ENCODE data around the gene F2R.
"Not testable (repeated sequence)": the region's sequence is repeated elsewhere in the genome, so short reads cannot be mapped to it uniquely, and the experiment has no call there.

The F2R gene

GRCh38 chr5:76762484-76762883 lies 46.6 kb downstream of the F2R start:
- DNase-seq (ENCODE audit: low read depth), result no peak
- TF ChIP-seq CTCF (IDR thresholded peaks at IDR 0.05; ENCODE audit: low read depth, low read length, missing control alignments), result no peak
- in situ Hi-C loops (cut with HindIII; ENCODE audit: low sequenced_read_pairs), result no loop called here
- no peak overlapping the region for H3K4me3 ChIP-seq (ENCODE audit: low read depth, low read length)

GRCh38 chr5:76763136-76763535 lies 47.2 kb downstream of the F2R start:
- no peak for TF ChIP-seq CTCF (IDR thresholded peaks at IDR 0.05; ENCODE audit: low read depth, low read length, missing control alignments)
- in situ Hi-C loops (cut with HindIII; ENCODE audit: low sequenced_read_pairs), result no loop called here
- DNase-seq (ENCODE audit: low read depth), result no peak
- H3K4me3 ChIP-seq (ENCODE audit: low read depth, low read length), result no peak overlapping the region

GRCh38 chr5:76764374-76764773 lies 48.4 kb downstream of the F2R start:
- no peak for TF ChIP-seq CTCF (IDR thresholded peaks at IDR 0.05; ENCODE audit: low read depth, low read length, missing control alignments)
- no peak for DNase-seq (ENCODE audit: low read depth)
- in situ Hi-C loops (cut with HindIII; ENCODE audit: low sequenced_read_pairs), result no loop called here
- H3K4me3 ChIP-seq (ENCODE audit: low read depth, low read length), result no peak overlapping the region

- peak; percentile 37 for DNase-seq (ENCODE audit: low read depth)
Observed at GRCh38 chr5:76765249-76765648, 49.3 kb downstream of the F2R start.

GRCh38 chr5:76766746-76767145 lies 50.8 kb downstream of the F2R start:
- in situ Hi-C loops (cut with HindIII; ENCODE audit: low sequenced_read_pairs), result no loop called here
- no peak for DNase-seq (ENCODE audit: low read depth)
- H3K4me3 ChIP-seq (ENCODE audit: low read depth, low read length), result no peak overlapping the region
- no peak for TF ChIP-seq CTCF (IDR thresholded peaks at IDR 0.05; ENCODE audit: low read depth, low read length, missing control alignments)

More at GRCh38 chr5:76765249-76765648, 49.3 kb downstream of the F2R start:
- no peak for TF ChIP-seq CTCF (IDR thresholded peaks at IDR 0.05; ENCODE audit: low read depth, low read length, missing control alignments)
- in situ Hi-C loops (cut with HindIII; ENCODE audit: low sequenced_read_pairs), result no loop called here
- no peak overlapping the region for H3K4me3 ChIP-seq (ENCODE audit: low read depth, low read length)

- in situ Hi-C loops (cut with HindIII; ENCODE audit: low sequenced_read_pairs); H3K4me3 ChIP-seq (ENCODE audit: low read depth, low read length); DNase-seq (ENCODE audit: low read depth): not testable (repeated sequence)
Observed at GRCh38 chr5:76771041-76771440, 55.1 kb downstream of the F2R start.

- no peak for TF ChIP-seq CTCF (IDR thresholded peaks at IDR 0.05; ENCODE audit: low read depth, low read length, missing control alignments)
- in situ Hi-C loops (cut with HindIII; ENCODE audit: low sequenced_read_pairs), result no loop called here
- H3K4me3 ChIP-seq (ENCODE audit: low read depth, low read length), result no peak overlapping the region
- no peak for DNase-seq (ENCODE audit: low read depth)
Observed at GRCh38 chr5:76771705-76772405, 55.9 kb downstream of the F2R start.
